GM23338 (cell line): Measurements from ENCODE around the gene TOR1AIP2. TPM values are rescaled to one million over a fixed set of nuclear protein-coding genes. Genes with fewer than 3 reads are reported as not detected.

Experiments
- ATAC-seq: fragments of 200-7000 bp; cut with Tn5 transposase; 3 replicates; pipeline ENCODE4 v1.9.1; 2020
- DNase-seq: peaks from one replicate; pipeline ENCODE4 v3.0.0-alpha.2; 2015; ENCODE audit warnings: low spot score
- H2AFZ ChIP-seq: fragments of 200-600 bp; sonication (generic); 2 replicates; pipeline ENCODE4 v1.8.0; 2016; ENCODE audit warnings: antibody characterized with exemption, mild to moderate bottlenecking, moderate library complexity
- H3F3A ChIP-seq: fragments of 200-600 bp; sonication (generic); replicated peaks from 2 replicates; pipeline ENCODE4 v1.8.0; 2017; ENCODE audit warnings: antibody characterized with exemption, mixed run types, low read depth
- H3K27ac ChIP-seq: fragments of 200-600 bp; sonication (generic); 2 replicates; pipeline ENCODE4 v1.6.1; 2016; ENCODE audit warnings: low read depth
- H3K27me3 ChIP-seq: fragments of 200-600 bp; sonication (generic); 2 replicates; pipeline ENCODE4 v1.8.0; 2016; ENCODE audit warnings: mild to moderate bottlenecking, mixed run types, moderate library complexity; ENCODE audit not compliant: insufficient read depth
- H3K36me3 ChIP-seq: fragments of 200-600 bp; sonication (generic); 2 replicates; pipeline ENCODE4 v1.8.0; 2016; ENCODE audit warnings: mild to moderate bottlenecking; ENCODE audit not compliant: insufficient read depth
- H3K4me1 ChIP-seq: fragments of 200-600 bp; sonication (generic); 2 replicates; pipeline ENCODE4 v1.8.0; 2016; ENCODE audit warnings: mild to moderate bottlenecking, moderate library complexity; ENCODE audit not compliant: insufficient read depth
- H3K4me2 ChIP-seq: fragments of 200-600 bp; sonication (generic); 2 replicates; pipeline ENCODE4 v1.7.1; 2017; ENCODE audit warnings: mixed run types
- H3K4me3 ChIP-seq: fragments of 200-600 bp; sonication (generic); 2 replicates; pipeline ENCODE4 v1.6.1; 2016; ENCODE audit warnings: mixed run types
- H3K79me2 ChIP-seq: fragments of 200-600 bp; sonication (generic); replicated peaks from 2 replicates; pipeline ENCODE4 v1.8.0; 2017; ENCODE audit warnings: mild to moderate bottlenecking; ENCODE audit not compliant: insufficient read depth
- H3K9me2 ChIP-seq: fragments of 200-600 bp; sonication (generic); 2 replicates; pipeline ENCODE4 v1.8.0; 2017; ENCODE audit not compliant: insufficient read depth
- H4K20me1 ChIP-seq: fragments of 200-600 bp; sonication (generic); replicated peaks from 2 replicates; pipeline ENCODE4 v1.8.0; 2017; ENCODE audit warnings: mild to moderate bottlenecking; ENCODE audit not compliant: insufficient read depth
- H3K27ac Mint-ChIP-seq: 2 replicates; pipeline ENCODE4 v1.8.0; 2020; ENCODE audit warnings: inconsistent platforms, mild to moderate bottlenecking, moderate library complexity, mixed read lengths
- H3K27me3 Mint-ChIP-seq: 3 replicates; pipeline ENCODE4 v1.8.0; 2022; ENCODE audit warnings: low read depth, mild to moderate bottlenecking, moderate library complexity, mixed read lengths, inconsistent platforms; ENCODE audit not compliant: insufficient read depth, poor library complexity
- H3K36me3 Mint-ChIP-seq: 3 replicates; pipeline ENCODE4 v1.8.0; 2021; ENCODE audit warnings: low read depth, mild to moderate bottlenecking, inconsistent platforms, moderate library complexity, mixed read lengths
- H3K4me1 Mint-ChIP-seq: 3 replicates; pipeline ENCODE4 v1.8.0; 2020; ENCODE audit warnings: mild to moderate bottlenecking, inconsistent platforms, mixed read lengths
- H3K4me3 Mint-ChIP-seq: 3 replicates; pipeline ENCODE4 v1.8.0; 2021; ENCODE audit warnings: moderate library complexity, mild to moderate bottlenecking, inconsistent platforms, mixed read lengths
- H3K9me3 Mint-ChIP-seq: 3 replicates; pipeline ENCODE4 v1.8.0; 2020; ENCODE audit warnings: moderate library complexity, mild to moderate bottlenecking, inconsistent platforms, mixed read lengths
- NANOG ChIP-seq: IDR thresholded peaks from 2 replicates; pipeline ENCODE4 v1.6.1; 2016; ENCODE audit warnings: antibody characterized with exemption, borderline replicate concordance
- STAT1 ChIP-seq: IDR thresholded peaks from one replicate; pipeline ENCODE4 v1.6.1; 2016; ENCODE audit warnings: antibody characterized with exemption; ENCODE audit not compliant: unreplicated experiment
- polyA plus RNA-seq: library from polyadenylated mRNA; unstranded; fragments of >200 nt; fragmentation: Nextera tagmentation; extraction: Ambion mirVana; gene quantifications from 2 replicates; pipeline ENCODE4 v1.2.1, GENCODE V29; 2016
- total RNA-seq: library from RNA; depleted of rRNA; stranded (reverse); fragments of >200 nt; shearing (Covaris generic); gene quantifications from 2 replicates; pipeline ENCODE4 v1.2.3, GENCODE V29; 2014
- TF ChIP-seq, protein P1 (sequence below): IDR thresholded peaks from 2 replicates; pipeline ENCODE4 v1.6.1; 2016; ENCODE audit warnings: antibody characterized with exemption
- TF ChIP-seq, protein P2 (sequence below), 2 experiments: fragments of 200-600 bp in 1 of 2; sonication (generic) in 1 of 2; conservative IDR thresholded peaks; 2 replicates each; pipeline versions ENCODE4 v1.5.1 to v1.6.1; 2016 to 2017; ENCODE audit warnings: antibody characterized with exemption in 2 of 2, low read depth in 2 of 2, mild to moderate bottlenecking in 2 of 2, moderate library complexity in 1 of 2
- TF ChIP-seq, protein P3 (sequence below): fragments of 250-450 bp; sonication (Bioruptor Pico); IDR thresholded peaks from 2 replicates; pipeline ENCODE4 v1.5.0; 2020; ENCODE audit warnings: mild to moderate bottlenecking, moderate library complexity

TOR1AIP2 gene
- total and polyA plus RNA-seq, 2 experiments from 2014 or later: 21.1 to 81.3 TPM

DNA sequence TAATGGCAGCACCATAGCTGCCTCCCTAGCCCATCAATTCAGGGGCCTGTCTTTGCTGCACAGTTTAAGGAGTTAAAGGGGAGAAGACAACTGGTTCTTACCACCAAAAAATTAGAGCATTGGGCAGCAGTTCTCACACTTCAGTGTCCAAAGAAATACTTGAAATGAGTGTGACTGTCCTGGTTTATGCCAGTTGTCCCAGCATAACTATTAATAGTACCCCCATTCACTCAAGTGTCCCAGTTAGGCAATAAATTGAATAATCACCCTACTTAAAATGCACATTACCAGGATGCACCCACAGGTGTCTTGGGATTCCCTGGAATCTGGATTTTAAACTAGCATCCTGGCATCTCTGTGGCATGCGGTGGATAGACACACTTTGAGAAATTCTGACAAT, 83.5 kb downstream of the TOR1AIP2 start:
- Histone ChIP-seq H3K4me2 (no peak overlapping the region), H3K9me2 (no peaks in the 10 kb centered on the region), H3F3A (no peaks in the 10 kb centered on the region), H3K36me3 (no peaks in the 10 kb centered on the region), H3K79me2 (no peaks in the 10 kb centered on the region), H4K20me1 (no peaks in the 10 kb centered on the region), H3K27ac (no peak overlapping the region), H3K4me3 (no peak overlapping the region), H3K27me3 (no peaks in the 10 kb centered on the region), H3K4me1 (no peaks in the 10 kb centered on the region), H2AFZ (no peak overlapping the region)
- ATAC-seq (no peak), DNase-seq (no peak)
- TF ChIP-seq, protein P1, sequence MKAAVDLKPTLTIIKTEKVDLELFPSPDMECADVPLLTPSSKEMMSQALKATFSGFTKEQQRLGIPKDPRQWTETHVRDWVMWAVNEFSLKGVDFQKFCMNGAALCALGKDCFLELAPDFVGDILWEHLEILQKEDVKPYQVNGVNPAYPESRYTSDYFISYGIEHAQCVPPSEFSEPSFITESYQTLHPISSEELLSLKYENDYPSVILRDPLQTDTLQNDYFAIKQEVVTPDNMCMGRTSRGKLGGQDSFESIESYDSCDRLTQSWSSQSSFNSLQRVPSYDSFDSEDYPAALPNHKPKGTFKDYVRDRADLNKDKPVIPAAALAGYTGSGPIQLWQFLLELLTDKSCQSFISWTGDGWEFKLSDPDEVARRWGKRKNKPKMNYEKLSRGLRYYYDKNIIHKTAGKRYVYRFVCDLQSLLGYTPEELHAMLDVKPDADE: no peak
- TF ChIP-seq, protein P2, sequence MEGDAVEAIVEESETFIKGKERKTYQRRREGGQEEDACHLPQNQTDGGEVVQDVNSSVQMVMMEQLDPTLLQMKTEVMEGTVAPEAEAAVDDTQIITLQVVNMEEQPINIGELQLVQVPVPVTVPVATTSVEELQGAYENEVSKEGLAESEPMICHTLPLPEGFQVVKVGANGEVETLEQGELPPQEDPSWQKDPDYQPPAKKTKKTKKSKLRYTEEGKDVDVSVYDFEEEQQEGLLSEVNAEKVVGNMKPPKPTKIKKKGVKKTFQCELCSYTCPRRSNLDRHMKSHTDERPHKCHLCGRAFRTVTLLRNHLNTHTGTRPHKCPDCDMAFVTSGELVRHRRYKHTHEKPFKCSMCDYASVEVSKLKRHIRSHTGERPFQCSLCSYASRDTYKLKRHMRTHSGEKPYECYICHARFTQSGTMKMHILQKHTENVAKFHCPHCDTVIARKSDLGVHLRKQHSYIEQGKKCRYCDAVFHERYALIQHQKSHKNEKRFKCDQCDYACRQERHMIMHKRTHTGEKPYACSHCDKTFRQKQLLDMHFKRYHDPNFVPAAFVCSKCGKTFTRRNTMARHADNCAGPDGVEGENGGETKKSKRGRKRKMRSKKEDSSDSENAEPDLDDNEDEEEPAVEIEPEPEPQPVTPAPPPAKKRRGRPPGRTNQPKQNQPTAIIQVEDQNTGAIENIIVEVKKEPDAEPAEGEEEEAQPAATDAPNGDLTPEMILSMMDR (conservative IDR thresholded peaks at IDR 0.05; ENCODE audit: low read depth in 2 of 2): no peak
- no peak for TF ChIP-seq NANOG
- Mint-ChIP-seq H3K4me3 (no peak overlapping the region), H3K27me3 (no peaks in the 10 kb centered on the region), H3K27ac (no peak overlapping the region), H3K36me3 (no peaks in the 10 kb centered on the region), H3K9me3 (no peaks in the 10 kb centered on the region), H3K4me1 (peaks cover 18% of the 10 kb centered on the region)

DNA sequence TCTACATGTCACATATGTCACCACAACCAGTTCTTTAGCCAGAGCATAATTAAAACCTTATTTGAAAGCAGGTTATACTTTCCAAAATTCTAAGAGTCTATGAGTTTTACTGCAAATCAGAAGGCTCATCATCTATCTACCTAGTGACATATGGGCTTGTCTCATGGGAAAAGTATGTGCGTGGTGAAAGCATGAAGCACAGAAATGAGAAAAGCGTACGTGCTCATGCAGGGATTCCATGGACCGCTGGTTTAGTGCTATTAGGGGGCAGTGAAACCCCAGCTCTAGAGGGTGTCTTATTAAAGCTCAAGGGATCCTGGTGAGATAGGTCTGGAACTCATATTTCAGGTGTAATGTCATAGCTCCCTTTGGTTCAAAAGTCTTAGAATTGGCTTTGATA, 84.3 kb downstream of the TOR1AIP2 start:
- Mint-ChIP-seq H3K4me1 (peaks cover 20% of the 10 kb centered on the region), H3K4me3 (no peak overlapping the region), H3K27me3 (no peaks in the 10 kb centered on the region), H3K36me3 (no peaks in the 10 kb centered on the region), H3K9me3 (no peaks in the 10 kb centered on the region), H3K27ac (no peak overlapping the region)
- ATAC-seq (no peak), DNase-seq (no peak)
- TF ChIP-seq STAT1 (no peak), NANOG (no peak)
- TF ChIP-seq, protein P3, sequence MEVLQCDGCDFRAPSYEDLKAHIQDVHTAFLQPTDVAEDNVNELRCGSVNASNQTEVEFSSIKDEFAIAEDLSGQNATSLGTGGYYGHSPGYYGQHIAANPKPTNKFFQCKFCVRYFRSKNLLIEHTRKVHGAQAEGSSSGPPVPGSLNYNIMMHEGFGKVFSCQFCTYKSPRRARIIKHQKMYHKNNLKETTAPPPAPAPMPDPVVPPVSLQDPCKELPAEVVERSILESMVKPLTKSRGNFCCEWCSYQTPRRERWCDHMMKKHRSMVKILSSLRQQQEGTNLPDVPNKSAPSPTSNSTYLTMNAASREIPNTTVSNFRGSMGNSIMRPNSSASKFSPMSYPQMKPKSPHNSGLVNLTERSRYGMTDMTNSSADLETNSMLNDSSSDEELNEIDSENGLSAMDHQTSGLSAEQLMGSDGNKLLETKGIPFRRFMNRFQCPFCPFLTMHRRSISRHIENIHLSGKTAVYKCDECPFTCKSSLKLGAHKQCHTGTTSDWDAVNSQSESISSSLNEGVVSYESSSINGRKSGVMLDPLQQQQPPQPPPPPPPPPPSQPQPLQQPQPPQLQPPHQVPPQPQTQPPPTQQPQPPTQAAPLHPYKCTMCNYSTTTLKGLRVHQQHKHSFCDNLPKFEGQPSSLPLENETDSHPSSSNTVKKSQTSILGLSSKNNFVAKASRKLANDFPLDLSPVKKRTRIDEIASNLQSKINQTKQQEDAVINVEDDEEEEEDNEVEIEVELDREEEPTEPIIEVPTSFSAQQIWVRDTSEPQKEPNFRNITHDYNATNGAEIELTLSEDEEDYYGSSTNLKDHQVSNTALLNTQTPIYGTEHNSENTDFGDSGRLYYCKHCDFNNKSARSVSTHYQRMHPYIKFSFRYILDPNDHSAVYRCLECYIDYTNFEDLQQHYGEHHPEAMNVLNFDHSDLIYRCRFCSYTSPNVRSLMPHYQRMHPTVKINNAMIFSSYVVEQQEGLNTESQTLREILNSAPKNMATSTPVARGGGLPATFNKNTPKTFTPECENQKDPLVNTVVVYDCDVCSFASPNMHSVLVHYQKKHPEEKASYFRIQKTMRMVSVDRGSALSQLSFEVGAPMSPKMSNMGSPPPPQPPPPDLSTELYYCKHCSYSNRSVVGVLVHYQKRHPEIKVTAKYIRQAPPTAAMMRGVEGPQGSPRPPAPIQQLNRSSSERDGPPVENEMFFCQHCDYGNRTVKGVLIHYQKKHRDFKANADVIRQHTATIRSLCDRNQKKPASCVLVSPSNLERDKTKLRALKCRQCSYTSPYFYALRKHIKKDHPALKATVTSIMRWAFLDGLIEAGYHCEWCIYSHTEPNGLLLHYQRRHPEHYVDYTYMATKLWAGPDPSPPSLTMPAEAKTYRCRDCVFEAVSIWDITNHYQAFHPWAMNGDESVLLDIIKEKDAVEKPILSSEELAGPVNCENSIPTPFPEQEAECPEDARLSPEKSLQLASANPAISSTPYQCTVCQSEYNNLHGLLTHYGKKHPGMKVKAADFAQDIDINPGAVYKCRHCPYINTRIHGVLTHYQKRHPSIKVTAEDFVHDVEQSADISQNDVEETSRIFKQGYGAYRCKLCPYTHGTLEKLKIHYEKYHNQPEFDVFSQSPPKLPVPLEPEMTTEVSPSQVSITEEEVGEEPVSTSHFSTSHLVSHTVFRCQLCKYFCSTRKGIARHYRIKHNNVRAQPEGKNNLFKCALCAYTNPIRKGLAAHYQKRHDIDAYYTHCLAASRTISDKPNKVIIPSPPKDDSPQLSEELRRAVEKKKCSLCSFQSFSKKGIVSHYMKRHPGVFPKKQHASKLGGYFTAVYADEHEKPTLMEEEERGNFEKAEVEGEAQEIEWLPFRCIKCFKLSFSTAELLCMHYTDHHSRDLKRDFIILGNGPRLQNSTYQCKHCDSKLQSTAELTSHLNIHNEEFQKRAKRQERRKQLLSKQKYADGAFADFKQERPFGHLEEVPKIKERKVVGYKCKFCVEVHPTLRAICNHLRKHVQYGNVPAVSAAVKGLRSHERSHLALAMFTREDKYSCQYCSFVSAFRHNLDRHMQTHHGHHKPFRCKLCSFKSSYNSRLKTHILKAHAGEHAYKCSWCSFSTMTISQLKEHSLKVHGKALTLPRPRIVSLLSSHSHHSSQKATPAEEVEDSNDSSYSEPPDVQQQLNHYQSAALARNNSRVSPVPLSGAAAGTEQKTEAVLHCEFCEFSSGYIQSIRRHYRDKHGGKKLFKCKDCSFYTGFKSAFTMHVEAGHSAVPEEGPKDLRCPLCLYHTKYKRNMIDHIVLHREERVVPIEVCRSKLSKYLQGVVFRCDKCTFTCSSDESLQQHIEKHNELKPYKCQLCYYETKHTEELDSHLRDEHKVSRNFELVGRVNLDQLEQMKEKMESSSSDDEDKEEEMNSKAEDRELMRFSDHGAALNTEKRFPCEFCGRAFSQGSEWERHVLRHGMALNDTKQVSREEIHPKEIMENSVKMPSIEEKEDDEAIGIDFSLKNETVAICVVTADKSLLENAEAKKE (CRISPR knock-in tag): no peak
- Histone ChIP-seq H3K79me2 (no peaks in the 10 kb centered on the region), H4K20me1 (no peaks in the 10 kb centered on the region), H3K36me3 (no peaks in the 10 kb centered on the region), H3K4me3 (no peak overlapping the region), H3K9me2 (no peaks in the 10 kb centered on the region), H3K27me3 (no peaks in the 10 kb centered on the region), H3K4me1 (0 out of 2 replicates have a peak, but pooled peaks cover 6% of the 10 kb centered on the region), H3K4me2 (no peak overlapping the region), H3K27ac (no peak overlapping the region), H2AFZ (no peak overlapping the region), H3F3A (no peaks in the 10 kb centered on the region)
